Posterior vena cava (tissue), 2 donors: ENCODE results near the gene MAP2K5. TPM values are rescaled to one million over a fixed set of nuclear protein-coding genes. Genes with fewer than 3 reads are reported as not detected.

Experiments
- DNase-seq: peaks from one replicate; pipeline ENCODE4 v3.0.0-alpha.2; 2020; ENCODE audit warnings: low spot score
- intact Hi-C, 2 donors: fragments of 100-400 bp; cut with DNase I; formaldehyde crosslinking; loops; one replicate each; pipeline versions ENCODE4 v1.14.1 to v1.14.2; 2022 to 2023
- total RNA-seq, 2 donors: library from RNA; stranded (reverse); fragmentation: NEBNext Ultra II Directional; extraction: Animal tissue kit (Norgen Biotek cat#: 25700); gene quantifications; one replicate each; pipeline ENCODE4 v1.2.1, GENCODE V29; 2021
- donor health status: DM: yes; HTN: yes; CAD: no.
- donor health status: DM: yes; HTN: yes; CAD: no.

The MAP2K5 gene
- total RNA-seq, 2 donors from 2014 or later, result 13.5 to 21.7 TPM

DNA sequence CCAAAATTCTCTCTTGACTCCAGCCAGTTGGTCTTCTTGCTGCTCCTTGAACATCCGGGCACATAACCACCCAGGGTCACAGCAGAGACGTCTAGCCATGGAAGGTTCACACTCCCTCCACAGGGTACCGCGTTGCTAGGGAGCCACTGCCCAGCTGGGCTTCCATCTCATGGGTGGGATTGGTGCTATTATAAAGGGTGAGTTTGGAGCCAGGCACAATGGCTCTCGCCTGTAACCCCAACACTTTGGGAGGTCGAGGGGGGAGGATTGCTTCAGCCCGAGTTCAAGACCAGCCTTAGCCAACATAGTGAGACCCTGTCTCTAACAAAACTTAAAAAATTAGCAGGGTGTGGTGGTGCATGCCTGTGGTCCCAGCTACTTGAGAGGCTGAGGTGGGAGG lies 265.3 kb downstream of the MAP2K5 start:
- DNase-seq, result no peak
- intact Hi-C loops, result no loop called here

DNA sequence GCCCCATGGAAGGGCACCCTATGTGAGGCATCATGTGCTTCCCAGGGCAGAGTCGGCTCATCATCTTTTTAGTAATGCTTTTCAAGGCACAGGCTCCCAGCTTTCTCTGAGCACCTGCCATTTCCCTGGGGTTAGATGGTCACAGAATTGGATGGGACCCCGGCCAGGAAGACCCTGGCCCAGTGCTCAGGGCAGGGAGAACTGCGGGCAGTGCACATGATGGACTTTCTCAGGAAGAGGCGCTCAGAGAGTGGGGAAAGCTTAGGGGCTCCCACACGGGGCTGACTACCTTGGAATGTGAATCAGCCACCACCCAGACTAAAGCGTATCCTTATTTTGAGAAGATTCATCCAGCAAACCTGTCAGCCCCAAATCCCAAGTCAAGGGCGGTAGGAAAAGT lies 266.3 kb downstream of the MAP2K5 start:
- DNase-seq, result peak; percentile 59
- intact Hi-C loops, result no loop called here

DNA sequence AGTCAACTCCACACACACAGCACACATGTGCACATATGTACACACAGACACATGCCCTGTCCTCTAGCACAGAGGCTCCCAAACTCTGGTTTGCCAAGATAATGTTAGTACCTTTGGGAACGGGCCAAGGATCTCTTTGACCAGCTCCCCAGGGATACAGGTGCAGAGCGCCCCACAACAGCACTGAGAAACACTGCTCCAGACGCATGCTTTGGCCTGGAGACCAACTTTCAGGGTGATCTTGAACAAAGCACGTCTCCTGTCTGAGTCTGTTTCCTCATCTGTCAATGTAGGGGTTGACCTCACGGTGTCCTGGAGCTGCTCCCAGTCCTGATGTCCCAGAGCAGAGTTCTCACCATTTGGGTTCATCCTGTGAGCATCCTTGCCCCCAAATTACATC lies 266.9 kb downstream of the MAP2K5 start:
- intact Hi-C loops, result no loop called here

DNA sequence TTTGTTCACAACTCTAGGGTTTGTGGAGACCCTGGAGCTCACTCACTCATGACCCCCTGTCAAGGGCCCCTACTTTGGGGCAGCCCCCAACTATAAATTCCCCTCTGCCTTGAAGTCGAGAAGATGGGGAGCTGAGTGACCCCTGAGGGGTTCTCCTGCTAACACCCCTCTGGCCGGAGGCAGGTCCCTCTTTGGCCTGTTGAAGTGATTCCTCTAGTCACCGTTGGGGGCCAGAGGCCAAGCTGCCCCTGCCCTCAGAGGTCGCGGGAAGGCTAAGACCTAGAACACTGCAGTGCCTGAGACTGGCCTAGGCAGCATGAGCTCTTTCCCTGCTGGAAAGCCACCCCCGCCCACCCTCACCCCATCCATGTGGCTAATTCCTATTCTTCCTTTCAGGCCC lies 267.4 kb downstream of the MAP2K5 start:
- DNase-seq, result peak; percentile 29
- intact Hi-C loops, result loop anchor here in 1 of 2 donors (5.0 kb wide), 1 partner anchor 1613 kb away; no protein-coding TSS in a partner anchor

More for the DNA sequence above, 266.9 kb downstream of the MAP2K5 start:
- peak; percentile 56 for DNase-seq

DNA sequence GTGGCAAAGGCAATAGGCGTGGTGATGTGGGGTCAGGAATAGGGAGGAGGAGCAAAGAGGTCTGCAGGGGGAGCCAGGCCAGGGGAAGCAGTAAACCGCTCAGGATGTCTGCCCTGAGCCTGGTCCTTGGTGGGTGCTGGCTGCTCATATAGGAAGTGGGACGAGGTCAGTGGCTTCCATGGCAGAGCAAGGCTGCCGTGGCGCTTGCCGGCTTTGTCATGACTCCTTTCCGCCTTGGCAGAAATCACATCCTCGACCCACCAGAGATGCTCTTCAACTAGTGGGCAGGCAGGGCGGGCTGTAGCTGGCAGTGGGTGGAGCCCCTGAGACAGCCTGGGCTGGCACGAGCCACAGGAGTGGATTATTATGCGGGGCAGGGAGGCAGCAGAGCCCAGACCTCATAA lies 269.7 kb downstream of the MAP2K5 start:
- intact Hi-C loops, result loop anchor here in 1 of 2 donors (5.0 kb wide), 1 partner anchor 1615 kb away; no protein-coding TSS in a partner anchor
- peak; percentile 64 for DNase-seq

DNA sequence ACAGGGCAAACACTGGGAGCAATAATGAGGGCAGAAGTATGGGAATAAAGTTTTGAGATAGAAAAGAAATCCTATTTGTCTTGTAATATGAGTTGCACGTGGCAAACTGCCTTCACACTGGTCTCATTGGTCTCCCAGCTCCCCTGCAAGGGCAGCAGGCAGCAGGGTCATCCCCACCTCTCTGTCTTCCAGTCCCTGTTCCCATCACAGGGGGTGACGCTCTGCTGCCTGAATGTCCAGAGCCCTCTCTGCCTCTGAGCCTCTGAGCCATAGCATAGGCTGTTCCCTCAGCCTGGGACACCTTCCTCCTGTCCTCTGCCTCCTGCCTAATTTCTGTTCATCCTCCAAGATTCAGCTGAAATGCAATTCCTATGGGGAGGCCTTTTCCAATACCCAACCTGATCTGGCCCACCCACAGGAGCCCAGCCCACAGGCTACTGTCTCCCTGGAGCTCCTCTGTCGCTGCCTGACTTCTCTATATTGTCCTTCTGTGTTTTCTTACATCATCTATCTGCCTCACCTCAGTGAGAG lies 270.7 kb downstream of the MAP2K5 start:
- intact Hi-C loops, result loop anchor here in 1 of 2 donors (5.0 kb wide), 1 partner anchor 1616 kb away; no protein-coding TSS in a partner anchor
- DNase-seq, result peak; percentile 43

DNA sequence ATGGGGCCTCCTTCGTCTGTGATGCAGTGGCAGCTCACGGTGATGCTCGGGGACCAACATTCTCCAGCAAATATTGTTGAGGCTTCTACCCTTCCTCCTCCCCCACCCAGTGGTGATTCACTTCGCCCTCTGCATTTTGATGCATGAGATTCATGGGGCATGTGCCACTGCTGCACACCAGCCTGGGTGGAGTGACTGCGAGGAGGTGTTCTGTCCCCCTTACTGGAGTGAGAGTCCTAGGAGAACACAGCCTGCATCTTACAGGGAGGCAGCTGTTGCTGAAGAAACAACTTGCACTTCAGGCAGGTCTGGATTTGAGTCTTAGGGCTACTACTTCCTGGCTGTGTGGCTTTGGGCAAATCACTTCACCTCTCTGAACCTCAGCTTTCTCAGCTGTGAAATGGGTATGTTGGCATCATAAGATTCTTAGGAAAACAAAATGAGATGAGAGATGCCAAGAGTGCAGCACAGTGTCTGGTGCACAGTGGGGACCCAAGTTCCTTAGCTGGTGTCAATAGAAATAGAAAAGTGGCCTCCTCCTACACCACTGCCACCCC lies 272.6 kb downstream of the MAP2K5 start:
- DNase-seq, result peak; percentile 37
- intact Hi-C loops, result no loop called here

DNA sequence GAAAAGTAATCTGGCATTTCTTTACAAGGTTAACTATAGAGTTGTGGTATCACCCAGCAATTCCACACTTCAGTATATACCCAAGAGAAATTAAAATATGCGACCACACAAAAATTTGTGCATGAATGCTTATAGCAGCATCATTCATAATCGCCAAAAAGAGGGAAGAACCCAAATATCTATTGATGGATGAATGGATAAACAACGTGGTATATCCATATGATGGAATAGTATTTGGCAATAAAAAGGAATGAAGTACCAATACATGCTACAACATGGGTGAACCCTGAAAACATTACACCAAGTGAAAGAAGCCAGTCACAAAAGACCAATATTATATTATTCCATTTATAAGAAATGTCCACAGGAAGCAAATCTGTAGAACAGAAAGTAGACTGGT lies 274.2 kb downstream of the MAP2K5 start:
- DNase-seq, result no peak
- intact Hi-C loops, result no loop called here

DNA sequence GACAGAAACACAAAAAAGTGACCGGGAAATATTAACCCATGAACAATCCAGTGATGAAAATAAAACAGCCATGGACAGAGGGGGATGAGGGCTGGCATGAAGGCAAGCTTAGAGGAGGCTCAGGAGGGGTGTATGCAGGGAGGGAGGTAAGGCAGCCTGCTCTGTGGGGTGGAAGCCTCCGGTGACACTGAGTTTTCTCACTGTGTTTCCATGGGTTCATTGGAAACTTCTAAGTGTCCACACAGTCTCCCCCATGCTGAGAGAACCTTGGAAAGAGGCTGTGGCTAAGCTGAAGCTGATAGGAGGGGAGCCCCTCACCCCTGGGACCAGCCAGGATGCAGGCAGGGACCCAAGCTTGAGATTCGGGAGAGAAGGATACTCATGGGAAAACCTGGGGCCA lies 276.0 kb downstream of the MAP2K5 start:
- DNase-seq, result peak; percentile 47
- intact Hi-C loops, result no loop called here

DNA sequence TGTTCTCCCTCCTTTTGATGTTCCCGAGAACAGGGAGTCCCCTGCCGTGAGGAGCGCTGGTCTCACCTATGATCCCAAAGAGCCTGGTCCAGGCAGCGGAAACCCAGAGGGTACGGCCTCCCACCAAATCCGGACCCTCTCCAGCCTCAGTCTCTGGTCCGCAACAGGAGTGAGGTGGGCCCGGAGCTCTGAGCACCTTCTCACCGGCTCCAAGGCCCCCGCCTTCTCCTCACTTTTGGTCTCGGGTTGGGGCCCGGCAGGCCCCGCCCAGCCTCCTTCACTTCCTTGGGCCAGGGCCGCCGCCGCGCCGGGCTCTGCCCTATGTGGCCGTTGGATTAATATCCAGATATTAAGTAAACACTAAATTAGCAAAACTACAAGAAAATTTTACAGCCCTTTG lies 277.1 kb downstream of the MAP2K5 start:
- DNase-seq, result peak; percentile 62
- intact Hi-C loops, result no loop called here

DNA sequence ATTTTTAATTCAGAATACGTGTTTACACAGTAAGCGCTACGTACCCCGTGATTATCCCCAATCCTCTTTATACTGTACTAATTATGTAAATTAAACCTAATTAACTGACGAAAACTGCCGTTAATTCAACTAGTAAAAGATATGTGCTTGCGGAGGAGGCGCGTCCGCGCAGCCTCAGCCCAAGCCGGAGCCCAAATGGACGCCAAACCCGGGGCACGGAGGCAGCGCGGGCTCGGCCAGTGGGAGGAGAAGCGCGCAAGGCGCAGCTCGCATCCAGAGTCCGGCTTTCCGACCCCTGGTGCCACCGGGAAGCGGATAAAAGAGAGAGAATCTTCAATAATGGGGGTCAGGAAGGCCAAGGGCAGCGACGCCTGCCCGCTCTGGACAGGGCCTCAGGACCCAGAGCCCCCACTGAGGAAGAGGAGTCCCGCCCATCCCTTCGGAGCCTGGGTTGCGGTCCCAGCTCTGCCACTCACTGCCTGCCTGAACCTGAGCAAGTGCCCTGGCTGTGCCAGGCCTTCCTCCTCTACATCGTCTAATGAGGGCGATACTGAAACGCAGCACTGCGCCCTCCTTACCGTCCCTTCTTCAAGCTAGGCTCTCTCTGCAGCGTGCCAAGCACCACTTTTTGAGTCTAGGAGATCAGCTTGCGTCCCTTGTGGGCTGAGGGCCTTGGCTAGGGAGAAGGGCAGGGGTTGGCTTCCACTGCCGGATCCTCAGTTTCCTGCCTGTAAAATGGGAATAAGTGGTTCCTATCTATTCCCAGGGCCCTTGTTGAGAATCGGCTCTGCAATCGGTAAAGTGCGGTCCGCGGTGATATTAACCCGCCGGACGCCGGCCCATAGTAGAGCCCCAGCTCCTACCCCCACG lies 277.9 kb downstream of the MAP2K5 start:
- peak; percentile 69 for DNase-seq
- intact Hi-C loops, result no loop called here

DNA sequence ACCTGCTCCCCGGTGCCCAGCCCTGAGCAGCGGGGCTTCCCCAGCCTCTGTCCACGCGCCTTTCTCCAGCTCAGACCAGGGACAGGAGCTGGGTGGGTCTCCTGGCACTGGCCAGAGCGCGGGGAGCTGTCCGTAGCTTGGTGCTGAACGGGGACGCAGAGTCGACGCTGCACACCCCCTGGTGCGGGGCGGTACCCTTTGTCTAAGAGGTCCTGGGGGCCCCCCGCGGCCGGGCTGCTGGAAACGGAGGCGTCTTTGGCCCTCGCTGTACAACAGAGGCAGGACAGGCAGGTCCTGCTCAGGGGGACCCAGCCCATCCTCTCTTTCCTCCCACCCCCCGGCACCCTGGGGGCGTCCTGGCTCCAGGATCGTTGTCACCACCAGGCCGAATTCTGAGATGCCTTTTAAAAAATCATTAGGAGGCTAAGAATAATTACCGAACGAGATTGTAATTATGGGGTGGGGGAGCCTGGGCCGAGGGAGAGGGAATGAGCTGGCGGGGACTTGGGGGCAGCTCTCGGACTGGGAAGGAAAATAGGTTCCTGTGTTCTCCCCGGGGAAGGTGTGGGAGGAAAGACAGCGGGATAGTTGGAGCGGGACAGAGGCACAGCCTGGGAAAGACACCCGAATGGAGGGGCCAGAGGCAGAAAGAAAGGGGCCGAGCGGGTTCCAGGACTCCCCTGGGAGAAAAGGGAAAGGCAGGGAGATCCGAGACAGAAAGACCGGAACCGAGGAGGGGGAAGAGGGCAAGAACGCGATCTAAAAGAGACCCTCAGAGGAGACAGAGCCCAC lies 278.7 kb downstream of the MAP2K5 start:
- intact Hi-C loops, result no loop called here
- DNase-seq, result peak; percentile 88

DNA sequence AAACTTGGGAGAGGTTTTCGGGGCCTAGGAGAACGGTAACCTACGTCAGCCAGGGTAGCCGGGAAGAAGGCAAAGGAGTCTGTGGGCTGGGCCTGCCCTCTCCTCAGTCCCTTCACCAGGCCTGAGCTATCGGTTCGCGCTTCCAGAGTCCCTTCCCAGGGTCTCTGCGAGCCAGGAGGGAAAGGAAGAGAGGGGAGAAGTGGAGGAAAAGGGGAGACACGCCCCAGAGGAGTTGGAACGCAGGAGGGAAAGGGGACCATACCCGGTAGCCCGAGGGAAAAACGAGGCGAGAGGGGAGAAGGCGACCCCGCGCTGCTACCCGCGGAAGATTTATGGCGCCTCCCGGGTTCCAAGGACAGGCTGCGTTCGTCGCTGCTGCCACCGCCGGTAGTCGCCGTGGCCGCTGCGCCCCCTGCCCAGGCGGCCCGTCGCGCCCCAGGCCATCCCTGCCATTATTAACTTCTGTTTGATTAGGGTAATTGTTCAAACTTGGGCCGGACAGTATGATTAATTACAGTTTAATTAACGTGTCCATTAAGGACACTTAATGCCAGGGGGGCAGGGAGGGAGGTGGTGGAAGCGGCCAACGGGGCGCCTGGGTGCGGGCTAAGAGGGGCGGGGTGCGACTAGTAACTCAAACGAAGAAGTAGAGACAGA lies 279.4 kb downstream of the MAP2K5 start:
- DNase-seq, result peak; percentile 44
- intact Hi-C loops, result no loop called here

DNA sequence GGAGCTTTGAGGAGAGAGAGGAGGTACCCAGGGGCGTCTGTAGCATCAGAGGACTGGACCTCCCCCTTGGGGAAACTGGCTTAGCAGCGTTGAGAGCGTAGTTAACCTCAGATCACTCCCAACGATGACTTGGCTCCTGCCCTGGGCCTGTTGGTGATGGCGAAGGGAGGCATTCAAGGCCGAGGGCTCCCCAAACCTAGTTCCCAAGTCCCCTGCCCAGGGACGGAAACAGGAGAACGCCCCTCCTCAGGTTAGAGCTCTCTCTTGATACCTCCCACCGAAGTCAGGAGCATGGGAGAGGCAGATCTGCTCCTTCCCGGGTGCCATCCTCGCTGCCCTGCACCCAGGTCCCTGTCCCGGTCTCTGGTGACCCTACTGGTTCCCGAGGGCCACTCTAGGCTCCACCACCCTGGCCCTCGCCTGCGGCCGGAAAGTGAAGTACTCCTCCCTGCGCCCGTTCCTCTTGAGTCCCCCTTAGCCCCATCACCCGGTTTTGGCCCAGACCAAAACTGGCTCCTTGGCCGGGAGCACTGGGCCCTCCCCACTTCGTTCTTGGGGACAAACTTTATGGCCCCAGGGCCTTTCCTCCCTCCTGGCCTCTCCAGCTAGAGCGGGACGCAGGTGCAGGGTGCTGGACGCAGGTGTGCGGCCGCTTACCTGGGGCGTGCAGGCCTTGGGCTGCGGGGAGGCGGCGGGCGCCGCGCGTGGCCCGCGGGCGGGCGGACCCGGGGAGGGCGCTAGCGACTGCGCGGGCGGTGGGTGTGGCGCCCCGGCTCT lies 280.2 kb downstream of the MAP2K5 start:
- DNase-seq, result peak; percentile 38
- intact Hi-C loops, result no loop called here

DNA sequence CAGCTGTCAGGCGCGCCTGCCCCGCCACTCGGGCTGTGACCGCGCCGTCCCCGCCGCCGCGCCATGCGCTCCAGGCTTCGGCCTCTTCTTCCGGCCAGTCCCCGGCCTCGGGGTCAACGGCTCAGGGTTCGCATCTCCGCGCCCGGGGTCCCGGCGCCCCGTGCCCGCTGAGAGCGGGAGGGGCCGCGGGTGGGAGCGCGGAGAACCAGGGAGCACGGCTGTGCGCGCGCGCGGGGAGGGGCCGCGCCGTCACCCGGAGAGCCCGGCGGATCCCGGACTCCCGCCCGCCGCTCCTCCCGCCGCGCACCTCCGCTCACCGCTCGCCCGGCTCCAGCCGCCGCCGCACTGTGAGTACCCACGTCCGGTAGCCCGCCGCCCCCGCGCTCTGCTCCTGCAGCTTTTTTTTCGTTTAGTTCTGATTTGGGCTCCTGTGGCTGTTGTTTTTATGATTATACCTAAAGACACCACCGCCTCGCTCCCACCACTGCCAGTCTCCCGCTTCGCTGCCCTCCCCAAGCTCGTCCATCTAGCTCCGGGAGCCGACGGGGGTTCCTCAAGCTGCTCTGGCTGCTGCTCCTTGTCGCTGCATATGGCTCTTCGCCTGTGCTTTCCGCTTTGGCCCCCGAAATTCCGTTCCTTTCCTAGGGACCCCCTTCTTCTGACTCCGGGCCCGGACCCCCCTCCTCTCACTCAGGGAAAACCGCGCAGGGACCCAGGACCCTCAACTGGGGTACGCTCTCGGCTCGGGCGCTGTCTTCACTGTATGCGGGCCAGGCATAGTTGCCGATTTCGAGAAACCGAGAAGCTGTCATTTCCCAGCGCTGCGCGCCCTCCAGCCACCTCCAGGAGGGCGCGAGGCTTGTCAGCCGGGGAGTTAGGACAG lies 281.1 kb downstream of the MAP2K5 start:
- intact Hi-C loops, result no loop called here
- DNase-seq, result peak; percentile 72

DNA sequence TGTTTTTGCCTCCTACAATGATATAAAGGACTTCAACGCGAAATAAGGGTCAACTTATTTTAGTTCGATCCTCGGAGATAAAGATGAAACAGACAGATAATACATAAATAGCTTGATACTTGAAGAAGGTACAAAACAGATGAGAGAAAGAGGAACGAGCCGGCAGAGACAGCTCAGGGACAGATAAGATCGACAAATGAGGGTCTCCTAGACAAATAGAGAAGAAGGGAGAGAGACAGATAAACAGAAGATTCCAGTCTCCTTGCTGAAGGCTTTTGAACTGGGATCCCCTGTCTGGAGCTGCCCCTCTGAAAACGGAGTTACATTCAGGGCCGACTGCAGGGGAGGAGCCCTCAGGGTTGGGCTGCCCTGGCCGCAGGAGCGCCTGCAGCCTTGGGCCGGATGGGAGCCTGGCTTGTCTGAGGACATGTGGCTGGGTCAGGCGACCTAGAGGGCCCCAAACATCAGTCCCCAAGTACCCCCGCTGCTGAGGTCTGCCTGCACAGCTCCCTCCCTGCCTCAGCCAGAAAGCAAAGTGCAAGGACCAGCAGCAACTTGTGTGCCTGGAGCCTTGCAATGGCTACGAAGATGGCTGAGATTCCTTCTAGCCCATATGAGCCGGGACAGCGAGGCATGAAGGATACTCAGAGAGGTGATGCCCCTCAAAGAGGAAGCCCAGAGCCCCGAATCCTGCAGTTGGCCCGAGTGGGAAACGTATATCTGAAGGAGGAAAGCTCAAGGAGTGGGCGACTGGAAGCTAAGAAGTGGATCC lies 281.9 kb downstream of the MAP2K5 start:
- DNase-seq, result peak; percentile 47
- intact Hi-C loops, result no loop called here
